Gastroesophageal sphincter (tissue), 3 donors: Measurements from ENCODE around the gene EFNA2.

ENCODE experiments used
- EP300 ChIP-seq: sonication (generic); formaldehyde crosslinking; IDR thresholded peaks from one replicate; pipeline ENCODE4 v1.6.1; 2017; ENCODE audit warnings: antibody characterized with exemption, mild to moderate bottlenecking
- POLR2A ChIP-seq, 2 donors: fragments of 450-650 bp; IDR thresholded peaks; one replicate each; pipeline ENCODE4 v1.6.1; 2017; ENCODE audit warnings: antibody characterized with exemption in 2 of 2, mild to moderate bottlenecking in 2 of 2, moderate library complexity in 1 of 2
- TF ChIP-seq, protein P1 (sequence below), 4 experiments: fragments of 200-600 bp in 2 of 4; fragments of 450-650 bp in 2 of 4; sonication (generic) in 1 of 4; IDR thresholded peaks; one replicate each; pipeline ENCODE4 v1.5.1; 2017 to 2019; ENCODE audit warnings: antibody characterized with exemption in 4 of 4, mild to moderate bottlenecking in 2 of 4, moderate library complexity in 2 of 4

- TF ChIP-seq, protein P1, sequence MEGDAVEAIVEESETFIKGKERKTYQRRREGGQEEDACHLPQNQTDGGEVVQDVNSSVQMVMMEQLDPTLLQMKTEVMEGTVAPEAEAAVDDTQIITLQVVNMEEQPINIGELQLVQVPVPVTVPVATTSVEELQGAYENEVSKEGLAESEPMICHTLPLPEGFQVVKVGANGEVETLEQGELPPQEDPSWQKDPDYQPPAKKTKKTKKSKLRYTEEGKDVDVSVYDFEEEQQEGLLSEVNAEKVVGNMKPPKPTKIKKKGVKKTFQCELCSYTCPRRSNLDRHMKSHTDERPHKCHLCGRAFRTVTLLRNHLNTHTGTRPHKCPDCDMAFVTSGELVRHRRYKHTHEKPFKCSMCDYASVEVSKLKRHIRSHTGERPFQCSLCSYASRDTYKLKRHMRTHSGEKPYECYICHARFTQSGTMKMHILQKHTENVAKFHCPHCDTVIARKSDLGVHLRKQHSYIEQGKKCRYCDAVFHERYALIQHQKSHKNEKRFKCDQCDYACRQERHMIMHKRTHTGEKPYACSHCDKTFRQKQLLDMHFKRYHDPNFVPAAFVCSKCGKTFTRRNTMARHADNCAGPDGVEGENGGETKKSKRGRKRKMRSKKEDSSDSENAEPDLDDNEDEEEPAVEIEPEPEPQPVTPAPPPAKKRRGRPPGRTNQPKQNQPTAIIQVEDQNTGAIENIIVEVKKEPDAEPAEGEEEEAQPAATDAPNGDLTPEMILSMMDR (IDR thresholded peaks at IDR 0.05), result no peak
- TF ChIP-seq POLR2A (IDR thresholded peaks at IDR 0.05) (peak in 1 of 2 donors; percentile 28), EP300 (peak; percentile 60)
These were observed 40.0 kb upstream of the EFNA2 start for GRCh38 chr19:1245494-1246264.
